Measurements from ENCODE around the gene DNAJA3. TPM values are rescaled to one million over a fixed set of nuclear protein-coding genes. Genes with fewer than 3 reads are reported as not detected.
A peak's percentile ranks its signal among the peaks of the same experiment; 100 is the strongest.

DNAJA3 gene
- total RNA-seq, 4 donors from 2014 or later = 40.6 to 51.2 (median 45.9) TPM

- 93% methylated on average over 28 of the region's 55 CpGs for WGBS
- TF ChIP-seq POLR2A (IDR thresholded peaks at IDR 0.05; ENCODE audit: low read depth) (no peak), EP300 (IDR thresholded peaks at IDR 0.05) (no peak), POLR2AphosphoS5 (IDR thresholded peaks at IDR 0.05) (no peak), CTCF (IDR thresholded peaks at IDR 0.05) (no peak)
- Histone ChIP-seq H3K4me3 (no peak overlapping the region), H3K9me3 (no peaks in the 10 kb centered on the region), H3K36me3 (peaks cover 13 to 73% (median 54%) of the 10 kb centered on the region in 4 donors), H3K27me3 (no peaks in the 10 kb centered on the region), H3K27ac (replicated peaks in 1 of 4) (peak overlapping the region in 2 of 4 donors; percentile 30 to 35), H3K4me1 (peaks cover 16 to 64% (median 38%) of the 10 kb centered on the region in 4 donors)
- intact Hi-C loops (cut with DNase I) = no loop called here
- DNase-seq (ENCODE audit: extremely low spot score) = no peak
Measured at GRCh38 chr16:4381935-4382794, 43.5 kb upstream of the DNAJA3 start.

GRCh38 chr16:4382795-4383357 is 42.8 kb upstream of the DNAJA3 start:
- H3K27me3 ChIP-seq = no peaks in the 10 kb centered on the region
- H3K27ac ChIP-seq (replicated peaks in 1 of 4) = peak overlapping the region in 2 of 4 donors; percentile 30 to 35
- H3K36me3 ChIP-seq = peaks cover 13 to 80% (median 61%) of the 10 kb centered on the region in 4 donors
- intact Hi-C loops (cut with DNase I) = no loop called here
- peaks cover 9 to 64% (median 38%) of the 10 kb centered on the region in 4 donors for H3K4me1 ChIP-seq
- DNase-seq (ENCODE audit: extremely low spot score) = no peak
- 86% methylated on average over 21 of the region's 21 CpGs for WGBS
- no peaks in the 10 kb centered on the region for H3K9me3 ChIP-seq
- TF ChIP-seq EP300 (IDR thresholded peaks at IDR 0.05) (no peak), POLR2A (IDR thresholded peaks at IDR 0.05; ENCODE audit: low read depth) (no peak), POLR2AphosphoS5 (IDR thresholded peaks at IDR 0.05) (no peak), CTCF (IDR thresholded peaks at IDR 0.05) (no peak)
- no peak overlapping the region for H3K4me3 ChIP-seq

- TF ChIP-seq EP300 (IDR thresholded peaks at IDR 0.05) (no peak), CTCF (IDR thresholded peaks at IDR 0.05) (no peak), POLR2AphosphoS5 (IDR thresholded peaks at IDR 0.05) (no peak), POLR2A (IDR thresholded peaks at IDR 0.05; ENCODE audit: low read depth) (no peak)
- H3K27me3 ChIP-seq = no peaks in the 10 kb centered on the region
- DNase-seq (ENCODE audit: extremely low spot score) = no peak
- H3K4me3 ChIP-seq = no peak overlapping the region
- intact Hi-C loops (cut with DNase I) = no loop called here
- peak overlapping the region in 2 of 4 donors; percentile 6 to 35 for H3K27ac ChIP-seq (replicated peaks in 1 of 4)
- 80% methylated on average over 1 of the region's 12 CpGs for WGBS
- peaks cover 16 to 85% (median 66%) of the 10 kb centered on the region in 4 donors for H3K36me3 ChIP-seq
- H3K4me1 ChIP-seq = peaks cover 8 to 63% (median 36%) of the 10 kb centered on the region in 4 donors
- no peaks in the 10 kb centered on the region for H3K9me3 ChIP-seq
Measured at GRCh38 chr16:4383591-4384444, 41.9 kb upstream of the DNAJA3 start.

- H3K9me3 ChIP-seq = no peaks in the 10 kb centered on the region
- peaks cover 15 to 64% (median 38%) of the 10 kb centered on the region in 4 donors for H3K4me1 ChIP-seq
- TF ChIP-seq CTCF (IDR thresholded peaks at IDR 0.05) (no peak), POLR2AphosphoS5 (IDR thresholded peaks at IDR 0.05) (no peak), POLR2A (IDR thresholded peaks at IDR 0.05; ENCODE audit: low read depth) (no peak), EP300 (IDR thresholded peaks at IDR 0.05) (no peak)
- peak overlapping the region in 1 of 4 donors; percentile 16 for H3K27ac ChIP-seq (replicated peaks in 1 of 4)
- intact Hi-C loops (cut with DNase I) = no loop called here
- no peaks in the 10 kb centered on the region for H3K27me3 ChIP-seq
- no peak for DNase-seq (ENCODE audit: extremely low spot score)
- H3K36me3 ChIP-seq = peaks cover 16 to 92% (median 68%) of the 10 kb centered on the region in 4 donors
- WGBS = 83% methylated on average over 4 of the region's 20 CpGs
- no peak overlapping the region for H3K4me3 ChIP-seq
Measured at GRCh38 chr16:4384509-4384942, 41.1 kb upstream of the DNAJA3 start.
